ENCODE results near the gene RASA3.
"Not testable (repeated sequence)": the region's sequence is repeated elsewhere in the genome, so short reads cannot be mapped to it uniquely, and the experiment has no call there.

RASA3 gene

GRCh38 chr13:114029866-114030625 is 102.4 kb downstream of the RASA3 start:
- DNase-seq = no peak

DNA sequence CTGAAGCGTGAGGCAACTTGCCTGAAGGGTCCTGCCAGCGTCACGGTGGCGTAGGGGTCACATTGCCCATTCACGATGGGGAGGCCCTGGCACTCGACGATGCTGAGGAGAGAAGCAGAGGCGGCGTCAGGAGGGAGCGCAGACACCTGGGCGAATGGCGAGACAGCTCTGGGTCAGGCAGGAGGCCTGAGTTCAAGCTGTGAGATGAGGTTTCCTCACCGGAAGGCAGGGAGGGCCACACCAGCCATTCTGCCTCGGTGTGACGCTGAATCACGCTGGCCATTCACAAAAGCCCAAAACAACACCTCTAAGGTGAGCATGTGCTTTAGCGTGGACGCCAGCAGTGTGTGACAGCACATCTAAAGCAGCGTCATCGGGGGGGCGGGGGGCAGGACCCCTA is 104.6 kb downstream of the RASA3 start:
- no peak for DNase-seq

DNA sequence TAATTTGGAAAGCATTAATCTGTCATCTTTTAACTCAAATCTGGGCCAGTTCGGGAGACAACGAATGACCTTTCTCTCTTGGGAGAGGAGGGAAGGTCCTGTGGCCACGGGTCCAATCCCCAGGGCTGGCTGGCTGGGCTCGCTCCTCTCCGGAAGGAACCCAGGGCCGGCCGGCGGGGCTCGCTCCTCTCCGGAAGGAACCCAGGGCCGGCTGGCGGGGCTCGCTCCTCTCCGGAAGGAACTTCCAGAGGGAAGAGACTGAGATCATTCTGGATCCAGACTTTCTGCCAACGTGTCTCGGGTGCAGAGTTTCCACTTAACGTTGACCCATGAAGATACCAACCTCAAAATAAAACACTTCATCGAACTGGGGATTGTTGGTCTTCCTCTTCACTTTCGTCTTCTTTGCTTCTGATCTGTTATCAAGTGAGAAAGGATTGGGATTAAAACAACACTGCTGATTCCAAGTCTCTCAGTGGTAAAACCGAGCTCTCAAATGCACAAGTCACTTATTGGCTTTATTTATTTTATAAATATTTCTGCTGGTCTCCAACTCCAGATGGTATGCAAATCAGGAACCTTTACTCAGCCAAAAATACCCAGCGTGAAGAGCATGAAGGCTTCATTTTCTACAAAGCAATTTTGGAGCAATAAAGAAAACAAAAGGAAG is 105.2 kb downstream of the RASA3 start:
- DNase-seq = peak; percentile 16

- no peak for DNase-seq
Observed at GRCh38 chr13:114026481-114026880, 105.9 kb downstream of the RASA3 start.

DNA sequence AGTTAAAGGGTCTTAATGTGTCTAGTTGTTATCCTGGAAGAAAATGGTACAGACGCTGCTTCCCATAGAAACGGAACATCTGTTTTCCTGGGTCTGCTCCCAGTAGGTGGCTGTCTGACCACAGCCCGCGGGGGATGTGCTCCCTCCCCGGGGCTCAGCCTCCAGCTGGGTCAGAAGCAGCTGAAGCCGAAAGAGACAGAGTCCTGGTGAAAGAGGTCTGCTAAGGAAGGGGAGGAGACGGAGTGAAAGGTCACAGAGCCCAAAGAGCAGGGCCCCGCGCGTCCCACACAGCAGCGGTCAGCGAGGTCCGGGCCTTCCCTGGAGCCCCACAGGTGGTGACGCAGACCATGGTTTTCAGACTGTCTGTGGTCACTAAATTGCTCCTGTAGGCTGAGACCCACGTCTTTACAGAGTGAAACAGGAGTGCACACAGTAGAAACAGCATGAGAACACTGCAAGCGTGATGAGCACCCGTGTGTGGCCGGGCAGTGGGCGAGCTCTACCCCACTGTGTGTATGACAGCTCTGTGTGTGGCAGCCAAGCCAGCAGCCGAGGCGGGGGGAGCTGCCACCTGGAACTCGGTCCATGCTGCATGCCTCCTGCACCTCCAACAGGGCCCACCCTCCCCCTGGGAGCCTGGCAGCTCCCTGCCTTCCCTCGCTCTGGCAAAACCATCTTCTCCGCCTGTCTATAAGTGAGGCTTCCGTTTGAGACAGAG is 106.5 kb downstream of the RASA3 start:
- no peak for DNase-seq

DNA sequence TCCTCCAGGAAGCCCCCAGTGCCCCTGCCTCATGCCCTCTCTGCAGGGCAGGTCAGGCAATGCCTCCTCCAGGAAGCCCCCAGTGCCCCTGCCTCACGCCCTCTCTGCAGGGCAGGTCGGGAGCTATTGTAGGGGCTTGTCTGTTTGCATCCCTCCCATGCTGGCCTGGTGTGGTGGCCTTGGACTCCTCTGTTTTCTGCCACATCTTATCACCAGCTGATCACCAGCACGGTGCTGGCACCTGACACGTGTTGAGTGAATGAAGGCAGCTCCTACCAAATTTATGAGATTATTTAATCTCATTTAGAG is 107.1 kb downstream of the RASA3 start:
- no peak for DNase-seq

- DNase-seq = no peak
Observed at GRCh38 chr13:114024603-114025404, 107.6 kb downstream of the RASA3 start.

DNA sequence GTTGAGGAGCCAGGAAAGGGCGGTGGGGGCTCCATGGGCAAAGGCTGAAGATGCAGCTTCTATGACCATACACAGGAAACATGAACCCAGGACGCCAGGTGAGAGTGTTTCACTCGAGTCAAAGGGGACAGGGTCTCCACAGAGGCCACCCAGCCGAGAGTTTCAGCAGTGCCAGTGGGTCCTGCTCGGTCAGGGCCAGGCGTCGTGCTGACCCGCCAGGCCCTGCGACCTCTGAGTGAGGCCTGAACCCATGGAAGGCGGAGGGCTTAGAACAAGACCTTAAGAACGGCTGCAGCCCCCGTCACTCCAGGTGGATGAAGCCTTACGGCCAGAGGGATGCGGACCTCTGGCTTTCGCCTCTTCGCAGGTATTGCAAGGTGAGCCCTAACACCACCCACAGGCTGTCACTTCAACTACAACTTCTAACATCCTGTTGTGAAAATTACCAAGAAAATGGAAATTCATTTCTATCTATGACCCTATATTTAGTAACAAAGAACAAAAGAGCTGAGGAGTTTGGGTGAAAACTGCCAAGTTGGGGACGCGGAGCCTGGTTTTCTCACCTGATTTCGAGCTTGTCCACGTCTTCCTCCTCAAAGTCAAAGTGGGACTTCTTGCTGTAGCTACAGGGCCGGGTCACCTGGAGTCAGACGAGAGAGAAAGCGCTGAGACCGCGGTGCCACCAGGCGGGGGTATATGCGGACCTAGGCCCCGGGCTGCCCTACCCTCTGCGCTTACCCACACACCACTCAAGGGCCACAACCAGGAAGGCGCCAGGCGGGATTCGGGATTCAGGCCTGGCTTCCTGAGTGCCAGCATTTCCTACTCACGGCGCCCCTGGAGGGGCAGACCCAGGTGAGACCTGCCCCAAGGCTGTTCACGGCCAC is 108.5 kb downstream of the RASA3 start:
- no peak for DNase-seq

- no peak for DNase-seq
Observed at GRCh38 chr13:114022876-114023275, 109.5 kb downstream of the RASA3 start.

DNA sequence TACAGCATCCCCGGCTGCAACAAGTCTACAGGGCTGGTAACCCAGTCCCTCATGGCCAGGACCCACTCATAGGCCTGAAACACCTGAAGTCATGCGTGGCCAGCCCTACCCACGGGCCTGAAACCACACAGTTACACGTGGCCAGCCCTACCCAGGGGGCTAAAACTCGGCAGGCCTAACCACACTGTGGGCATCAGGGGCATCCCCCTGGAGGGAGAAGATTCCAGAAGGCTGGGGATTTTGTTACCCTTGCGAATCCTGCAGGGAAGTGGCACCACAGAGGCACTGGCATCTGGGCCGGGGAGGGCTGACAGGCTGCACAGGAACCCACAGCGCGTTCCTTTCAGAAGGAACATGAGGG is 110.1 kb downstream of the RASA3 start:
- no peak for DNase-seq

DNA sequence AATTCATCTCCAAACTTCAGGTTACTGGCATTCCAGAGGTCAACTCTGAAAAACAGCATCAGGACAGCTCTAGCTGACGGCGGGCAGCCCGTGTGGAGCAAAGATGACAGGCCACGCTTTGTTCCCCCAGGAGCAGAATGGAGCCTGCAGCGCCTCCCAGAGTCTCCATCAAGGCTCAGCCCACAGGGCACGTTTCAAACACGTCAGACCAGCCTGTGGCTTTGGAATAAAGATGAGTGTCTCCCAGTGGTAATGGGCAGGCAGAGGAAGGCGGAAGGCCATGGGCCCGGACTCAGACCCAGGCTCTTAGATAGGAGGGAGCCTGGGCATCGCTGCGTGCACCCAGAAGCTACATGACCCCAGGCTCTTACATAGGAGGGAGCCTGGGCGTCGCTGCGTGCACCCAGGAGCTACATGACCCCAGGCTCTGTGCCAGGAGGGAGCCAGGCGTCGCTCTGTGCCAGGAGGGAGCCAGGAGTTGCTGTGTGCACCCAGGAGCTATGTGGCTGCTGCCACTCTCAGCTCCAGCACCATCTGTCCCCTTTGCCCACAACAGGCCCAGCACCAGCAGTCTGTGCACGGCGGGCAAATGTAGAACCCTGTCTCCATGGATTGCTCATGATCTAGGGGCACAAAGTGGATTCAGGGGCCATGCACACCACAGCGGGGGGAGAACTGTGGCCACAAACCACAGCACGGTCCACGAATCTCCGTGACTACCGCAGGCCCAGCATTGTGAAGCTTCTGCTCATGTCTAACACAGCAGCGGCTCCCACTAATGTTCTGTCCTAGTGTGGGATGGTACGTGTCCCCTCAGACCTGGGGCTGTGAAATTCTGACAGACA is 110.7 kb downstream of the RASA3 start:
- DNase-seq = no peak

GRCh38 chr13:114020750-114021463 is 111.5 kb downstream of the RASA3 start:
- no peak for DNase-seq

DNA sequence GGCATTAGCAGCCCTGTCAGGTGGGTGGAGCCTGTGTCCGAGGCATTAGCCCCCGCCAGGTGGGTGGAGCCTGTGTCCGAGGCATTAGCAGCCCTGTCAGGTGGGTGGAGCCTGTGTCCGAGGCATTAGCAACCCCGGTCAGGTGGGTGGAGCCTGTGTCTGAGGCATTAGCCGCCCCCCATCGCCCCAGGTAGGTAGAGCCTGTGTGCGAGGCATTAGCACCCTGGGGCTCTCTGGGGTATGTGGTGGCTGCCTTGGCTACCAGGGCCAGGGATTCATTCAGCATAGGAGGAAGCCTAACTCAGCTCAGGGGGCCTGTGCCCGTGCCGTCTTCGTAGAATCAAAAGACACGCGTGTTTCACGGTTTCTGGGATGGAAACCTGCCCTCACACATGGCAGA is 112.3 kb downstream of the RASA3 start:
- not testable (repeated sequence) for DNase-seq

GRCh38 chr13:114019367-114019766 is 113.1 kb downstream of the RASA3 start:
- peak; percentile 9 for DNase-seq

GRCh38 chr13:114018461-114019055 is 113.9 kb downstream of the RASA3 start:
- no peak for DNase-seq

DNA sequence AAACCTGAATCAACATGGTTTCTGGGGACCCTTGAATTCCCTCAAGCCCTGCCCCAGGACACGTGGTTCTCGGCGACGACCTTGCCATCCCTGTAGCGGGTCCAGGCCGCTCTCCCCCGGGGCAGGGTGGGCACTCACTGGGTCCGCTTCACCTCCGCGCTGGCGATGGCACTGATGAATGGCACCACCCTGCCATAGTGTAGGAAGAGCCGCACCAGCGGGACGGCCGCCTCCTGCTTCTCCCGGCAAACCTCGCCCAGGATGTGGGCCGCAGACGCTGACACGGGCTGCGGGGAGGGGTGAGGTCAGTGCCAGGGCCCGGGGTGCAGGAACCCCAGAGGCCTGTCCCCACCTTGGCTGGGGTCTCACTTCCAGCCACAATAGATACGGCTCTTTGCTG is 114.5 kb downstream of the RASA3 start:
- DNase-seq = no peak

DNA sequence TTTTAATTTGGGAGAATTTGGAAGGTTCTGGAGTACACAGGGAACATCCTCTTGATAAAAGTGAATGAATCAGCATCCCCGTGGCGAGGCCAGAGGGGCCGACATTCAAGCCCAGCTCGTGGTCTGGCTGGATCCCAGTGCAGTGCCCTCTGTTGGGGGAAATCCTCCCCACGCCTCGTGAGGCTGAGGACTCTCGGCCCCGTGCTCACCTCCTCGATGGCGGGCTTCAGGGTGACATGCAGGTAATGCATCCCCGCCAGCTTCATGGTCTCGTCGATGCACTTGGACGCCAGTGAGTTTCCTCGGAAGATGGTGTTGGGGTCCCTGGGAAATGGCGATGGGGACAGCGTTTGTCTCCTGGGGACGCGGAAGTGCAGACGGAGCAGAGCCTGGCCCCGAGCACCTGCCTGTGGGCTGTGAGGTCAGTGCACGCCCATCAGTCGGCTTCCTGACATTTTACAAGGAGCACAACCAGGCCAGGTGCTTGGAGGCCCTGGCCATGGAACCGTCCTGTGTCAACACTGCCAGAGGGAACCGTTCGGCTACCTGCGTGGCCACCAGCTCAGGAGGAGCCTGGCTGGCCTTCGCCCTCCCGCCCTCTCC is 115.3 kb downstream of the RASA3 start:
- peak; percentile 25 for DNase-seq

DNA sequence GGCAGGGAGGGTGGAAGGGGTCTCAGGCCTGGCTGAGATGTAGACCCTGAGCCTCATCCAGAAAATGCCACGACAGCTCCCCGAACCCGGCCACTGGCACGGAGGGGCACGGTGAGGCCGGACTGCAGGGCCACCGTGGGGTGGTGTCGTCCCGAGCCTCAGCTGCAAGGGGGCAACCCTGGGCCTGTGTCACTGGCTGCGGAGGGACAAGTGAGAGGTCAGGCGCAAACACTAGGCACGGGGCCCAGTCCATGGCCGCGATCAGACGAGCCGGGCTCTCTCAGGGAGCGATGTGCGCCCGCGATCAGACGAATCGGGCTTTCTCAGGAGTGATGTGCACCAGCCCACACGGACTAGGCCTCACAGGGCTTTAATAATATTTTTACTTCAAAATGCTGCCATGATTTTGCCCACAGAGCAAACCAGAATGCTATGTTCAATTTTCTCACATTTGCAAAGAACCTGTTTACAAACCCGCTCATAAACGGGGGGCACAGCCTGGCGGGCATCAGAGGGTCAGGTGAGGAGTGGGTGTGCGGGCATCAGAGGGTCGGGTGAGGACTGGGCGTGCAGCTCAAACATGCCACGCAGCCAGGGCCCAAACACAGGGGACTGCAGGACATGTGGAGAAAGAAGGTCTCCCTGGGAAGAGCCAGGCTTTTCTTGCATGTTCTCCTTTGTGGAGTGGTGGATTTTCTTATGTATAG is 115.9 kb downstream of the RASA3 start:
- DNase-seq = no peak

DNA sequence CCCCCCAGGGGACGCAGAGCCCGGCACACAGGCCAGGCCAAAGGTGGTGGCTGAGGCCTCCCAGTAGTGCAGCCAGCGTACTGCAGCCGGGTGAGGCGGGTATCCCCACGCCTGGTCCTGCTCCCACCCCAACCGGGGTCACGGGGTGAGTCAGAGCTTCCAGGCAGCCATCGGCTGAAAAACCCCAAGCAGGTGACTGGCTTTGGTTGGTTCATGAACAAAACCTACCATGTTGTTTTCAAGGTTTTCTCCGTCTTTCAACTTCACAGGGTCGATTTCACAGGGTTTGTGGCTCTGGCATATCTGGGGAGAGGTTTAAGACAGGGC is 116.5 kb downstream of the RASA3 start:
- no peak for DNase-seq

Measured in EL (cell line).